AG20443 (cell line): ENCODE results near the gene R3HDM2.
A peak's percentile ranks its signal among the peaks of the same experiment; 100 is the strongest.
"Not testable (repeated sequence)": the region's sequence is repeated elsewhere in the genome, so short reads cannot be mapped to it uniquely, and the experiment has no call there.

Experiments
- DNase-seq: peaks from one replicate; pipeline ENCODE4 v3.0.0; 2012; ENCODE audit warnings: low spot score, mixed read lengths

Gene R3HDM2

GRCh38 chr12:57377103-57377840, 53.6 kb downstream of the R3HDM2 start:
- DNase-seq = no peak

GRCh38 chr12:57372233-57372632, 58.6 kb downstream of the R3HDM2 start:
- peak; percentile 48 for DNase-seq

- DNase-seq = peak; percentile 64
Observed at GRCh38 chr12:57370696-57371095, 60.1 kb downstream of the R3HDM2 start.

GRCh38 chr12:57370072-57370471, 60.8 kb downstream of the R3HDM2 start:
- DNase-seq = no peak

GRCh38 chr12:57369202-57369601, 61.6 kb downstream of the R3HDM2 start:
- no peak for DNase-seq

DNA sequence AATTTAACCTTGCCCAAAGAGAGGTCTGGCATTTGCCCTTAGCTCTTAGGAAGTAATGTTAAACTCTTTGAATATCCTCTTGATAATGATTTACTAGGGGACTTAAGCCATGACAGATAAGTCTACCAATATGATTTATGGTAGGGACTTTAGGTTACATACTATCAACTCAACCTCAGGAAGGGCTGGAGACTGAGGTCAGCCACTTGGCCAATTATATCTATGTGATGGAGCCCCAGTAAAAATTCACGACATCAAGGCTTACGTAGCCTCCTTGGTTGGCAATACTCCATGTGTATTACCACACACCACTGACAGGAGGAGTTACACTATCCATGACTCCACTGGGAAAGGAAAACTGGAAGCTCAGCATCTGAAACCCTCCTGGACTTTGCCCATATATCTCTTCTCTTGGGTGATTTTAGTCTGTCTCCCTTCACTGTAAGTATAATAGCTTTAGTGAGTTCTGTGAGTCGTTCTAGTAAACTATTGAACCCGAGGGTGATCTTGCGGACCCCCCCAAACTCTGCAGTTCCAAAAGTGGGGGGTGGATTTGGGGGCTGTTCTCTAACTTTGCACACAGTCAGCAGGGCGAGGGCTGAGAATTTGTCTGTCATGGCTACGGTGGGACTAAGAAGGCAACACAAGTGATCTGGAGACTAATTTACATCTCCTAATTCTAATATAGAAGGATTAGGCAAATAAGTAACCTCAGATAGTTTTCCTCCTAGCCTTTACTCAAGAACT, 62.3 kb downstream of the R3HDM2 start:
- DNase-seq = no peak

DNA sequence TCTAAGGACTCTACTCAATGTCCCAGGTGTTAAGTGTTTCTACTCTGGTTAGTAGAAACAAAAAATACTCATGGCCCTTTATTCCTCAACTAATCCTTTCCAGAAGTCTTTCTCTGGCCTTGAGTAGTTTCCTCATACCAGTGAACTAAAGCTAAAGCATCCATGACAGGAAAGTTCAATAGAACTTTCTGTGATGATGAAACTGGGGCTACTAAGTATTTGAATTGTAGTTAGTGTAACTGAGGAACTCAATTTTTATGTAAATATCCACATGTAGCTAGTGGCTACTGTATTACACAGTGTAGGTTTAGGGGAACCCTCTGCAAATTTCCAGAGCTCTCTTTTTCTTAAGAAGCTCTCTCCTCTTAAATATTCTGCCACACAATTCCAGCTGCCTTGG, 63.7 kb downstream of the R3HDM2 start:
- no peak for DNase-seq

- DNase-seq = no peak
Observed at GRCh38 chr12:57366315-57366714, 64.5 kb downstream of the R3HDM2 start.

DNA sequence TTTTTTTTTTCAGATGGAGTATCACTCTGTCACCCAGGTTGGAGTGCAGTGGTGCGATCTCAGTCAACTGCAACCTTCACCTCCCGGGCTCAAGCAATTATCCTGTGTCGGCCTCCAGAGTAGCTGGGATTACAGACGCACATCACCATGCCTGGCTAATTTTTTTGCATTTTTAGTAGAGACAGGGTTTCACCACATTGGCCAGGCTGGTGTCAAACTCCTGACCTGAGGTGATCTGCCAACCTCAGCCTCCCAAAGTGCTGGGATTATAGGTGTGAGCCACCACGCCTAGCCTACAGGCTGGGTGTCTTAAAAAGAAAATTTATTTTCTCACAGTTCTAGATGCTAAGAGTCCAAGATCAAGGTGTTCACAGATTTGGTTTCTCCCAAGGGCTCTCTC, 66.7 kb downstream of the R3HDM2 start:
- DNase-seq = not testable (repeated sequence)

DNA sequence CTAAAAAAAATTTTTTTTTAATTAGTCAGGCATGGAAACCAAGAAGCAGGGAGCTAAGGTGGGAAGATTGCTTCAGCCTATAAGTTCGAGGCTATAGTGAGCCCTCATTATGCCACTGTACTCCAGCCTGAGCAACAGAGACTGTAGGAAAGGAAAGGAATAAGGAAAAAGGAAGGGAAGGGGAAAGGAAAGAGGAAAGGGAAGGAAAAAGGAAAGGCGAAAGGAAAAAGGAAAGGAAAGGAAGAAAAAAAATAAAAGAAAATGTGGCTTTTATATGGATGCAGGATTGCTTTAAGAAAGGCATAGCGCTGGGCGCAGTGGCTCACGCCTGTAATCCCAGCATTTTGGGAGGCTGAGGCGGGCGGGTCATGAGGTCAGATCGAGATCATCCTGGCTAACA, 70.4 kb downstream of the R3HDM2 start:
- no peak for DNase-seq

DNA sequence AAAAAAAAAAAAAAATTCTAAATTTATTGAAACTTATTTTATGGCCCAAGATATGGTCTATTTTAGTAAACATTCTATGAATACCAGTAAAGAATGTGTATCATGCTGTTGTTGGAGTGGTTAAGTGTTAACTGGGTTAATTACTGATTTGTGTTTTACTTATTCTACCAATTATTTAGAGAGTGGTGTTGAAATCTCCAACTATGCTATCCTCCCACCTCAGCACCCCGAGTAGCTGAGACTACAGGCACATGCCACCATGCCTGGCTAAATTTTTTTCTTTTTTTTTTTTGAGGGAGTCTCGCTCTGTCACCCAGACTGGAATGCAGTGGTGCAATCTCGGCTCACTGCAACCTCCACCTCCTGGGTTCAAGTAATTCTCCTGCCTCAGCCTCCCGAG, 72.2 kb downstream of the R3HDM2 start:
- DNase-seq = no peak

DNA sequence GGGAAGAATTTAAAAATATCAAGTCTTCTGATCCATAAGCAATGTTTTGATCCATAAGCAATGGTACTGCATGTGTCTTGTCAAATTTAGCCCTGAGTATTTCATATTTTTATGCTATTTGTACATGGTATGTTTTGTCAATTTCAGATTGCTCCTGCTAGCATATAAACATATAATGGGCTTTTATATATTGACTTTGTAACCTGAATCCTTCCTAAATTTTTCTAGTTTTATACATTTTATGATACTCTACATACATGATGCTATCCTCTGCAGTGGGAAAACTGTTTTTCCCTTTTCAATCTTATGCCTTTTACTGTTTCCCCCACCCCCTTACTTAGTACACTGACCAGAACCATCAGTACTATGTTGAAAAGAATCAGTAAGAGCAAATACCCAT, 75.1 kb downstream of the R3HDM2 start:
- no peak for DNase-seq

- no peak for DNase-seq
Observed at GRCh38 chr12:57352166-57352565, 78.7 kb downstream of the R3HDM2 start.

GRCh38 chr12:57347284-57347683, 83.6 kb downstream of the R3HDM2 start:
- DNase-seq = no peak

DNA sequence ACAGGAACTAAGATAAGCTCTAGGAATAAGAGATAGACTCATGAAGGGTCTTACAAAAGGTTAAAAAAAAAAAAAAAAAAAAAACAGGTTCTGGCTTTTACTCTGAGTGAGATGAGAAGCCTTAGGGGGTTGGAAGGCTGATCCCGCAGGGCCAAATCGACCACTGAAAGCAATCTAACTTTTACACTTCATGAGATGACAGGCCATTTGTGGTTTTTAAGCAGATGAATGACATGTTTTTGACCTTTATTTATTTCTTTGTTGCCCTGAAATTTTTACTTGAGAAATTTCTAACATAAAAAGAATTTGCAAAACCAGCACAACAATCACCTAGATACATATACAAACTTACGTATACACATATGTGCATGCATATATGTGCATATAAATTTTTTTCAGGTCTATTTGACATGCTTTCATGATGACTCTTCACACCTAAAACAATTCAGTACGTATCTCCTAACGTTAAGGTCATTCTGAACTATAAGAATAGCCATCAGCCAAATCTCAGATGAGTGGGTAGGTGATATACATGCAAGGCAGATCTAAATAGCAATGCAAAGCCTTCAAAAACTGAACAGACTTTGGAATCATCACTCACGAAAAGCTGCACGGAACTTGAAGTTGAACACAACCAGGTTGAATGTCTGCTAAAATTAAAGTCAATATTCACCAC, 87.0 kb downstream of the R3HDM2 start:
- DNase-seq = no peak

DNA sequence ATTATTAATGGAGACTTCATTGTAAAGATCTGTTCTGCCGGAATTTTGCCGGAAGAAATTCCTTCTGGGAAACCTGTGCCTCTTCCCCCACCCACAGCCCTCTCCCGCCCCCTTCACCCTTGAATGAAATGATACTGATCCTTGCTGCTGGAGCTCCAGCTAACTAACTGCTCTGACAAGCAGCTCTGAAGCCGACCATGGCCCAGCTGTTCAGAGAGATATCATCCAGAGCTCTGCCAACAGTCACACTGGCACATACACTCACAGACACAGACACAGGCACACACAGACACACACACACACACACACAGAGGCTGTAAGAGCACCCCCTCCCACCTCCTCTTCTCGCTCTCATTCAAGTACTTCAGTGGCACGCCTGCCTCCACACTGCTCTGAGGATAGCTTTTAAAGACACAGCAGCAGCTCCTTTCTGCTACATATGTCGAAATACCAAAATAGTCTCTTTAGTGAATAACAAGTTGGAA, 88.6 kb downstream of the R3HDM2 start:
- DNase-seq = peak; percentile 13

DNA sequence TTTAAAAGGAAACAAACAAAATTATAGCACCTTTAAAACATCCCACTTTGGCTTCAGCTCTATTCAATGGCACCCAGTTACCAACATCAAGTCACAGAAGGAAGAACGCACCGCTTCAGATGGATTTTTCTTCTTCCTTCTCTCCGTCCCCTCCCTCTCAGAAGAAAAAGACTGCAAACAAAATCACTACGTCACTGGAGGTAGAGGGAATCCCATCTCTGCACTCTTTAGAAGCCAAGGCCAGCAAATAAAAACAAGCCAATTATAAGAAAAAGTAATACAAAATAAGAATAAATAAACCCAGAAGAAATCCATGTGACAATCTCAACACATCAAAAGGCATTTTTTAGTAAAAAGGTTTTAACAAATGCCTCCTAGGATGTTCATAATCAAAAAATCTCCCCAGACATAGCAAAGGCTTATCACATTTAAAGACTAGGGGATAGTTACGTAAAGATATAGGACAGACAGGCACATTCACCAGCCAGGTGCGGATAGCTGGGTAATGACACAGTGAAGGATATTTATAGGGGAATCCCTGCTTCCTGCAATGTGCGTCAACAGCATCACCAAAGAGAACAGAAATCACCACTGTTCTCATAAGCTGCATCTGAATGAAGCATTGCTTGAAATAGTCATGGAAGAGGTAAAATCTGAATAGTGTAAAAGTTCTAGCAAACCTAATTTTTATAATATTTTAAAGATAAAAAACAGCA, 89.4 kb downstream of the R3HDM2 start:
- DNase-seq = no peak

- DNase-seq = peak; percentile 76
Observed at GRCh38 chr12:57340104-57340503, 90.7 kb downstream of the R3HDM2 start.

GRCh38 chr12:57336299-57336698, 94.5 kb downstream of the R3HDM2 start:
- not testable (repeated sequence) for DNase-seq

DNA sequence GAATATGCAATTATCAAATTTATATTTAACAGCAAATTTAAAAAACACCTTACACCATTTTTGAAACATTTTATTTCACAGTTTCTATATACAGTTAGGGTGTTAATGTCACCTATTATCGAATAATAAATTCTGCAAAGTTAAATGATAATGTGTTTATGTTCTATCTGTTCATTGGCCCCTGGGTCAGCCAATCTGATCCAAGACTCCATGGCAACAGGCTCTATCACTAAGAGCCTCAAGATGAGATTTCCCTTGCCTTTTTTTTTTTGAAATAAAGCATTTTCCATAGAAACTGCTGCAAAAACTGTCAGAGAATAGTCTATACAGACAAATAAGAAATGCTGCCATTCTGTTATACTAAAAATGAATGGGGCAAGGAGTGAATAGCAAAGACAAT, 96.6 kb downstream of the R3HDM2 start:
- DNase-seq = no peak

DNA sequence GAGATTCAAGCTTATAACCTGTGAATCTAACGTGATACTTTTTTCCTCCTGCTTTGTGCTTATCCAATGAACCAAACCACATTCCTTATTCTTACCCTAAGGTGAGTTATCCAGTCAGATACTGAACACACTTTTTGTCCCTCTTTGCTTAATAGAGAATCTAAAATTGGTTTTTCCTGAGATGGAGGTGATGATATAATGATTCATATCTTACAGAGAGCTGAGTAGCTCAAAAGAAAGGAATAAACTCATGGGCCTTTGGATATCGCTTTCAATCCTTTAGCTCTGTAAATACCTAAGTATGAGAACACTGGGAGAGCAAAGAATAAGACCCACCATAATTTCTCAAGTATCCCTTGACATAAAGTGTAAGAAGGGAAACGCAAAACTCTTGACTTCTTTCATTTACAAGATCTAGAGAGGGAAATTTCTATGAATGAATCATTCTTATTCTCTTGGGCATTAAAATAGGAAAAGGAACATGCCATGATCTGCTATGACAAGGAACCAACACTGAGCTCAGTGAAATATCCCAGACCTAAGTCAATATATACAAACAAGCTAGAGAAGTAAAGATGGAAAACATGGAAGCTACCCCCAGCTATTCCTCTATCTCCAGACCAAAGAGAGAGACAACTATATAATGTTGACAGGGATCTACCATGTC, 98.1 kb downstream of the R3HDM2 start:
- no peak for DNase-seq

- DNase-seq = no peak
Observed at GRCh38 chr12:57330992-57331391, 99.9 kb downstream of the R3HDM2 start.
